Caki2 (cell line): Measurements from ENCODE around the gene CAPN12. TPM values are rescaled to one million over a fixed set of nuclear protein-coding genes. Genes with fewer than 3 reads are reported as not detected.

Experiments used
- total RNA-seq: library from RNA; depleted of rRNA; stranded (reverse); fragments of >200 nt; shearing (Covaris generic); gene quantifications from 2 replicates; pipeline ENCODE4 v1.2.3, GENCODE V29; 2014; ENCODE audit warnings: low replicate concordance; rRNA removed

The CAPN12 gene
- total RNA-seq, 1 experiment from 2014 or later: 2.3 TPM

Other genes starting within 250 kb of the CAPN12 start
- 1.3 and 1.6 TPM in 2 replicates for gene MAP4K1, start 126.5 kb downstream of the CAPN12 start, total RNA-seq
- gene EIF3K, start 125.3 kb downstream of the CAPN12 start, total RNA-seq: 642 and 878 TPM in 2 replicates
- 872 and 922 TPM in 2 replicates for gene ACTN4, start 96.8 kb downstream of the CAPN12 start, total RNA-seq
- gene LGALS7, start 29.0 kb upstream of the CAPN12 start, total RNA-seq: not detected in 2 replicates
- not detected in 2 replicates for gene LGALS7B, start 44.7 kb upstream of the CAPN12 start, total RNA-seq
- not detected in 2 replicates for gene LGALS4, start 68.5 kb upstream of the CAPN12 start, total RNA-seq
- 241 and 276 TPM in 2 replicates for gene ECH1, start 87.3 kb upstream of the CAPN12 start, total RNA-seq
- gene HNRNPL, start 105.5 kb upstream of the CAPN12 start, total RNA-seq: 501 and 509 TPM in 2 replicates
- 9.9 and 12.6 TPM in 2 replicates for gene RINL, start 133.8 kb upstream of the CAPN12 start, total RNA-seq
- 53.9 and 58.1 TPM in 2 replicates for gene SIRT2, start 155.1 kb upstream of the CAPN12 start, total RNA-seq
- gene NFKBIB, start 155.5 kb upstream of the CAPN12 start, total RNA-seq: 48.3 and 50.3 TPM in 2 replicates
- 1.0 TPM in 1 of 2 replicates, not detected in the other for gene CCER2, start 167.7 kb upstream of the CAPN12 start, total RNA-seq
- 46.3 and 77.4 TPM in 2 replicates for gene SARS2, start 186.3 kb upstream of the CAPN12 start, total RNA-seq
- gene MRPS12, start 186.5 kb upstream of the CAPN12 start, total RNA-seq: 184 and 200 TPM in 2 replicates
- gene FBXO17, start 231.3 kb upstream of the CAPN12 start, total RNA-seq: 129 and 142 TPM in 2 replicates